ENCODE results near the gene NCKIPSD.

The NCKIPSD gene

GRCh38 chr3:48679411-48680391, 6.0 kb downstream of the NCKIPSD start:
- in situ Hi-C loops (cut with HindIII; ENCODE audit: low sequenced_read_pairs), result no loop called here

- in situ Hi-C loops (cut with HindIII; ENCODE audit: low sequenced_read_pairs), result no loop called here
These were observed 6.9 kb downstream of the NCKIPSD start for GRCh38 chr3:48678566-48679380.

DNA sequence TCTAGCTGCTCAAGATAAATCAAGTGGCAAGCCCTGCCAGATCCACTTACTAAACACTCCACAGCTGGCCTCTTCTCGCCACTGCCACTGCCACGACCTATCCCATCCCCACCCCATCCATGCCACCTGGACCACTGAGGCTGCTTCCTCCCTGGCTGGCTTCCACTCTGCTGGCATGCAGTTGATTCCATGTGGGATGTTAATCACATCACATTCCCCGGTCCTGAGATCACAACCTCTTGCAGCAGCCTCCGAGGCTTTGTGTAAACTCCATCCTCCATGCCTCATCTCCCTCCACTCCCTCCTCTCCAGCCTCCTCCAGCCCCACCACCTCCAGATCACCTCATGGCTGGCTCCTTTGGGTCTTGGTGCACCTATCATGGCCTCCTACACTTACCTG, 7.7 kb downstream of the NCKIPSD start:
- in situ Hi-C loops (cut with HindIII; ENCODE audit: low sequenced_read_pairs), result no loop called here

DNA sequence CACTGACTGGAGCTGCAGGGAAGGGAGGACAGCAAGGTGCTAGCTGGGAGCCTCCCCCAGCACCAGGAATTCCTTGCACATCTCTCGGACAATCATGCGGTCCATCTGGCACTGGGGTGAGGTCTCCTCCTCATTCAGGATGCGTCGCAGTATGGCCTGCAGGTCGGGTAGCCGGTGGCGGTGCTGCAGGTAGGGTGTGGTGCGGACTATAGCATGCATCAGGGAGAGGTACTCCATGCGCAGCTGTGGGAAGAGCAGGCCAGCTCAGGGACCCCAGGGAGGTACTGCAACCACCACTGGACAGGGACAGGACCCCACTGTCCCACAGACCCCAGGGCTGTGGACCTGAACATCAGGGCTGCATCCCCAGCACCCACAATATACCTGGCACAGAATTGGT, 11.2 kb downstream of the NCKIPSD start:
- in situ Hi-C loops (cut with HindIII; ENCODE audit: low sequenced_read_pairs), result no loop called here

- in situ Hi-C loops (cut with HindIII; ENCODE audit: low sequenced_read_pairs), result no loop called here
These were observed 13.2 kb downstream of the NCKIPSD start for GRCh38 chr3:48672522-48672921.

DNA sequence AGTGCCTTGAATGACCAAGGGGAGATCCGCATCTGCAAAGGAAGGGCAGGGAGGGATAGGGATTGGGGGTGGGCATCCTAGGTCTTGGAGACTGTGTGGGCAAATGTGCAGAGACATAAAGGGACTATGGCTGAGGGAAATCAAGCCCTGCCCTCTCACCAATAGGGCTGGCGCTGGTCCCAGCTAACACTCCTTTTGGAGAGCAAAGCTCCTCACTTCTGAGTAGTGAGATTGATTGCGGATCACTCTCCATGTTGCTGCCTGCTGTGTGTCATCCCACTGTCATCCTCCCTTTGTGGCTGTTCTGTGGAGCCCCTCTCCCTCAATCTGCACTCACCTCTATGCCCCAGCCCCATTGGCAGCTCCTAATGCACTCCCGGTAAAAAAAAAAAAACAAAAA, 20.8 kb downstream of the NCKIPSD start:
- in situ Hi-C loops (cut with HindIII; ENCODE audit: low sequenced_read_pairs), result no loop called here

DNA sequence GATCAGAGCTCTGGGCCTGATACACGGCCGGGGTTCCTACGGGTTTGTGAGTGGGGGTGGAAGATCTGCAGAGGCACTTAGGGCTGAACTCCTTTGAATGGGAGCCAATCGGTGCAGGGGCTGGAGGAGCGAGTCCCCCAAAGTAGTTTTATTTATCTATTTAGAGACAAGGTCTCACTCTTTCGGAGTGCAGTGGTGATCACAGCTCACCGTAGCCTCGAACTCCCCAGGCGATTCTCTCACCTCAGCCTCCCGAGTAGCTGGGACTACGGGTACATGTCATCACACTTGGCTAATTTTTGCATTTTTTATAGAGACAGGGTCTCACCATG, 21.4 kb downstream of the NCKIPSD start:
- in situ Hi-C loops (cut with HindIII; ENCODE audit: low sequenced_read_pairs), result no loop called here

DNA sequence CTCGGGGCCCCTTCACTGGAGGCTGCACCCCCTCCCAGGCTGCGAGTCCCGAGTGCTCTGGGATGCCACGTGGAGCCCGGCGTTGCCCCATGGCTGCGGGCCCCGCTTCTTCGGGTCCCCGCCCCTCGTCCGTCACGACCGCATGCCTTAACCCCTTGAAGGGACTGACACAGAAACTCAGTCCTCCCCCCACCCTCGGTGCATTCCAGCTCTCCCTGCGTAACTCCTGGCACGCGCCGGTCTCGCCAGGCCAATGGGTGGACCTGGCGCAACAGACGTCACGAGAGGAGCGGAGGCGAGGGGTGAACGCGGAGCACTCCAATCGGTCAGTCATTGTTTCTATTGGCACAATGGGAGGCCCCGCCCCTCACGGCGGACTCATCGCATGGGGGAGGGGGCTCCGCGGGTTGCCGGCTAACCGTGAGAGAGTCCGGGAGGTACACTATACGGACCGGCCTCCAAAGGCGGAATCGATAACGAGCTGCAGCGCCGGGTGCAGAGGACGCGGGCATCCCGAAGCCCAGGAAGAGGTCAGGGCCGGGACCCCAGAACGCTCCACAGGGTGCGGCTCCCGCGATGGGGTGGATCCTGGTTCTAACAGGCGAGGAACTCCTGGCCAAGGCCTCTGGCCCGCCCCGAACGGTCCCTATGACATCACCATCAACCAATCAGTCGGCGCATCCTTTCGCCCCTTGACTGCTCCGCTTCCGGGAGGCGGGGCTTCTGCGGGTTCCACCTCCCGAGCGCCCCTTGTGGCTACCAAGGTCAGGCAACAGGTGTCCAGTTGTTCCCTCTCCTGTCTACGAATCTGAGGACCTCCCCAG, 22.0 kb downstream of the NCKIPSD start:
- in situ Hi-C loops (cut with HindIII; ENCODE audit: low sequenced_read_pairs), result no loop called here

DNA sequence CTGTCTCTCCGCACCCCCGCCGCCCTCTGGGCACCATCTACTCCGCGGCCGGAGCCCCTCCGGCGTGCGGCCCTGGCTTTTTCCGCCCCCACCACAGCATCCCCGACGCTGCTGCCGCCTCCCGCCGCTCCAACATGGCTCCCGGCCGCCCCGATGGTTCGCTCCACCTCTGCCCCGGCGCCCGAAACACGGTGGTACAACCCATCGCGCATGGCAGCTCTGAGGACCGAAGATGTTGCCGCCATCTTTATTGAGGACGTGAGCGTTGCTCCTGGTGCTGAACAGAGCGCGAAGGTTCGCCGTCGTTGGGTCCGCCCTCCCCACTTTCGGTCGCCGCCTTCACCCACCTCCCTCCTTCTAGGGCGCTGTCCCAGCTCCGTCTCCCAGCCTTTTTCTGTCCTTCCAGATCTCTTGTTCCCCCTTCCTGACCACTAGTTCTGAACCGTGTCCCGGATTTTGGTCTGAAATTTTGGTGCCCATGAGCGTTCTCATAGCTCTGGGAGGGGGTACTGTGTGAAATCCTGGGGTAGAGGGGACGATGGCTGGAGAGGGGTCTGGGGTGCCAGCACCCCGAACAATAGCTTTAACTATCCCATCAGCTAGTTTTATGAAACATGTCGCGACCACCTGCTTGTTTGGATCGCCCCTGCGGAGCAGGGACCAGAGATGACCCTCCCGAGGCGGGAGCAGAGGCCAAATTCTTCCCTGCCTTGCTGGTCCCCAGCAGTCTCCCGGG, 22.8 kb downstream of the NCKIPSD start, which contains the start of gene CELSR3:
TSS of gene CELSR3 (minus strand) at position 134 of the 736 bp plus-strand sequence. CDS start 252 bp downstream, outside the sequence.
- in situ Hi-C loops (cut with HindIII; ENCODE audit: low sequenced_read_pairs), result no loop called here

DNA sequence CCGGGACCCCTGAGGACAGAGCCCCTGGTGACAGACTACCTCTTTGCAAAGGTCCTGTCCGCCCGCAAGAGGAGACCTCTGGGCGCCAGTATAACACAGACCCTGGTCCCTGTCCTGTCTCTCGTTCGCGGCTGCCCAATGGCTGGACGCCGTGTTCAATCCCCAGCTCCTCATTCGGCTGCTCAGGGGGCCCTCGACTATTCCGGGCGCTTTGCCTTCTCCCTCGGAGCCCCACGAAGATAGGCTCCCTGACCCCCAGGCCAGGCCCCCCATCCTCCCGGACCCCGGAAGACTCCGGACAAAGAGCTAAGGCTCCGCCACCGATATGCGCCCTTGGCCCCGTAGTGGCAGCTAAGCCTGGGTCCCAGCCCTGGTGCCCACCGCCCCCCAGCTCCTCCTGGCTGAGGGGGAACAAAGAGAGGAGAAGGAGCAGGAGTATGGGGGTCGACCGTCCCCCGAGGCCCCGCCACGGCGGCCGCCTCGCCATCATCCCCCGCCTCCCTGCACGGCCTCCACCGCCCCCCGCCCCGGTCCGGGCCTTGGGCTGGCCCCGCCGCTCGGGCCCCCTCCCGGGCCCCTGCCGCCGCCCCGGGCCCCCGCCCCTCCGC, 23.5 kb downstream of the NCKIPSD start:
- in situ Hi-C loops (cut with HindIII; ENCODE audit: low sequenced_read_pairs), result no loop called here

DNA sequence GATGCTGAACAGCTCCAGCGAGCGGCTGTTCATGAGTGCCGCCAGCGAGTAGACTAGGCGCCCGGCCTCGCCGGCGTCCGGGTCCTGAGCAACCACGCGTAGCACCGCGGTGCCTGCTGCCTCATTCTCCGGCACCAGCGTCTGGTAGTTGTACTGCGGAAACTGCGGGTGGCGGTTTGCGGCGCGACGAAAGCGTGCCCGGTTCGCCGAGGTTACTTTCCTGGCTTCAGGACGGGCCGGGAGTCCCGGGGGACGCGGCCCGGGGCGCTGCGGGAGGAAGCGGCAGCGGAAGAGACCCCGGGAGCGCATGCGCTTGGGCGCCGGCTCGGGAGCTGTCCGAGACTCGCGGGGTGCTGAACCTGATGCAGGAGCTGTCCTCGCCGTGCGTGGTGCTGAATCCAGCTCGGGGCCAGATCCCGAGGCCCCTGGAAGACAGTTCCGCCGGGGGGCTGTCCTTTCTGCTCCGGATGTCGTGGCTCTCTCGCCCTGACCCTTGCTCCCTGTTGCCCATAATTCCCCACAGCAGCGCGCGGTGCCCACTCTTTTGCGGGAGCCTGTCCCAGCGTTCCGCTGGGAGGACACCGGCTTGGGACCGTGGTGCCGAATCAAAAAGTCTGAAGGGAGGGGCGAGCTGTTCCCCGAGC, 24.1 kb downstream of the NCKIPSD start:
- in situ Hi-C loops (cut with HindIII; ENCODE audit: low sequenced_read_pairs), result no loop called here

DNA sequence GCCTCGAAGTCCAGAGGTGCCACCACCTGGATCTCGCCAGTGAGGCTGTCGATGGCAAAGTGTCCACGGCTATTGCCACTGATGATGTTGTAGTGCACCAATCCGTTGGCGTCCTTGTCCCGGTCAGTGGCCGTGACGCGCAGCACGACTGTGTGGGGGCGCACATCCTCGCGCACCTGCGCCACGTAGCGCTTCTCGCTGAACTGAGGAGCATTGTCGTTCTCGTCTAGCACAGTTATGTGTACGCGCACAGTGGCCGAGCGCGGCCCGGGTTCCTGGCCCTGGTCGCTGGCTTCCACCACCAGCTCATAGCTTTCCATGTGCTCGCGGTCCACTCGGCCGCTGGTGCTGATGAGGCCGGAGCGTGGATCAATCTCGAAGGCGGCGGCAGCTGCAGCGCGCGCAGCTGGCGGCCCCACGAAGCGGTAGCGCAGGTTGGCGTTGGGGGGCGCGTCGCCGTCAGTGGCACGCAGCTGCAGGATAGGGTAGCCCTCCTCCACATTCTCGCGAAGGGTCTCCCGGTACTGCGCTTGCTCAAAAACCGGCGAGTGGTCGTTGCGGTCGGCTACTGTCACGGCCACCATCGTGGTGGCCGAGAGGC, 24.8 kb downstream of the NCKIPSD start:
- in situ Hi-C loops (cut with HindIII; ENCODE audit: low sequenced_read_pairs), result no loop called here

- in situ Hi-C loops (cut with HindIII; ENCODE audit: low sequenced_read_pairs), result no loop called here
These were observed 28.9 kb downstream of the NCKIPSD start for GRCh38 chr3:48656841-48657281.

DNA sequence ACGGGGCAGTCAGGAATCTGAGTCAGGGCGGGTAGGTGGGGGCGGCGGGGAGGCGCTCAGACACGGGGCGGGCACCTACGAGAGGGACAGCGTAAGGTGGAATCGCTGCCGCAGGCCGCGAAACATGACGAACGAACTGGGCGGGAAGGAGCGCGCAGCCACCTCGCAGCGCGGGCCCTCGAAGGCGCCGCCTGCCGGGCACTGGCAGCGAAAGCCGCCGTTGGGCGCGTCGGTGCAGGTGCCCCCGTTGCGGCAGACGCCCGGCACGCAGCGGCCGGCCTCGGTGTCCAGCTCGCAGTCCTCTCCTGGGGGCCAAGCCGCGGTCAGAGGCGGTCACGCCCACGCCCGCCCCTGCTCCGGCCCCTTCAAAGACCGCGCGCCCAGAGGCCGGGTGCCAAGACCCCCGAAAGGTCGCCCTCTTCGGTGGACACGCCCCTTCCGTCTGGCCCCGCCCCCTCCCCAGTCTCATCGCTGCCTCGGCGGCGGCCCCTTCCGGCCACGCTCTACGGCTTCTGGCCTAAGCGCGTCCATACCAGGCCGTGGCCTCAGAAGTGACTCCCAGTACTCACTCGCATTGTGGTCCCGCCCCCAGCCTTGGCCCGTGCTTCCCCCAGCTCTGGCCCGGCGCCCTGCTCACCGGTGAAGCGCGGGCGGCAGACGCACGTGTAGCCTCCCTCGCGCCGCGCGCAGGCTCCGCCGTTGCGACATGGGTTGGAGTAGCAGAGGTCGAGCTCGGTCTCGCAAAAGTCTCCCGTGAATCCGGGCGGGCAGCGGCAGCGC, 29.5 kb downstream of the NCKIPSD start:
- in situ Hi-C loops (cut with HindIII; ENCODE audit: low sequenced_read_pairs), result no loop called here

DNA sequence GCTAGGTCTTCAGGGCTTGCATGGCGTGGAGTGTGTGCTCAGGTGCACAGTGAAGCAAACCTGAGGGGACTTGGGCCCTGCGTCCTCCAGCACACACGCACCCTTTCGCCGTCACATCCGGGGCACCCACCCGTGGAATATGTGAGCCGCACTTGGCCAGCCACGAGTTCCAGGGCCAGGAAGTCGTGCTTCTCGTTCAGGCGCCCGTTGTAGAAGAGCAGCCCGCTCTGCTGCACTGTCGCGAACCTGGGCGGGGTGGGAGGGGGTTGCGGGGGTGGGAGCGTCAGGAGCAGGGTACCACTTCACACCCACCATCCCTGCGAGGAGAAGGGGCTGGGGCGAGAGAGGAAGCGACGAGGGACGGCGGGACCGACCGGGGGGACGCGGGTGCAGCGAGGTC, 30.1 kb downstream of the NCKIPSD start:
- in situ Hi-C loops (cut with HindIII; ENCODE audit: low sequenced_read_pairs), result no loop called here

DNA sequence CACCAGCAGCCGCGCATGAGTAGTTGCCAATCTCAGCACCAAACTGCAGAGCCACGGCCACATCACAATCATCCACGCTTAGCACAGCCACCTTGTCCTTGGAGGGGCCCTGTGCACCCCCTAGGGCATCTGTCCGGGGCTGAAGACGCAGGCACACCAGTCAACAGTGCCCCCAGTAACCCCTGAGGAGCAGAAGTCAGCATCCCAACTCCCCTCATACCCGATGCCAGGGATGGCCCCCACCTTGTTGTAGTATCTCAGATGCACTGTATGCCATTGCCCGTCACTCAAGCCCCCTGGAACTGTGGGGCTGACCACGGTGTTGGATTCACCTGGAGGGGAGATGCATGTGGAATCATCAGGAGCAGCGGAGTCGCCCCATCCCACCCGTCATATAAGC, 30.7 kb downstream of the NCKIPSD start:
- in situ Hi-C loops (cut with HindIII; ENCODE audit: low sequenced_read_pairs), result no loop called here

DNA sequence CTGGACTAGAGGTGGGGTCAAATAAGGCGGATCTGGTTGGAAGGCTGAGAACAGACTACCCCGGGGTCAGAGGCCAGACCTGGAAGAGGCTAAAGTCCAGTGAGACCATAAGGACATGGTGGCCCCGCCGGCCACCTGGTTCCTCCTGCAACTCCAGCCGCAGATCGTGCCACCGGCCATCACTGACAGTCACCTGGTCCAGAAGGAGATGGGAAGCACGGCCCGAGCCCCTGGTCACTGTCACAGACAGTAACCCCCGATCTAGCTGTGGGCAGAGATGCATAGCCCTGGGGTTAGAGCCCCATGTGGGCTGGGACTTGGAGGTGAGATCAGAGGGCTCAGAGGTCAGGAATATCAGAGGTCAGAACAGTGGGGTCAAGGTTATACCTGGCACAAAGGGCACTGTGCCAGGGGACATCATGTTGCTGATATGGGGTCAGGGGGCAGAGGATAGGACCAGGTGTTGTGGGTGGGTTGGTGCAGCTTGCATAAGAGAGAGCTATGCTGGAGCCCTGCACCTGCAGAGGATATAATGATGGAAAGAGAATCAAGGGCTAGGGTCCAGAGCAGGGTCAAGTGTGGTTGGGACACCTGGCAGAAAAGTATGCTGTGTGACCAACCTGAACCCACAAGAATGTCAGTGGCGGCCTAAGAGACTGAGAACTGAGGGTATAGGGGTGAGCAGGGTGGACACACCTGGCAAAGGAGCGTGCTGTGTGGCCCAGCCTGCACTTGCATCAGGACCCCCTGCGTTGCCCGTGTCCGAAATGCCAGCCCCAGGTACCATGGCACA, 32.6 kb downstream of the NCKIPSD start:
- in situ Hi-C loops (cut with HindIII; ENCODE audit: low sequenced_read_pairs), result no loop called here
